SK-N-SH treated with all-trans-retinoic acid at 6 μM for 48 hours (cell line): ENCODE measurements around the gene FMO5.

Experiments
- ATAC-seq: fragments of 200-7000 bp; cut with Tn5 transposase; 3 replicates; pipeline ENCODE4 v1.9.1; 2020; ENCODE audit warnings: mild to moderate bottlenecking, moderate library complexity
- ARNTL ChIP-seq: fragments of 450-650 bp; formaldehyde crosslinking; IDR thresholded peaks from 2 replicates; pipeline ENCODE4 v1.5.0; 2020; ENCODE audit warnings: low read depth, mild to moderate bottlenecking, moderate library complexity, borderline replicate concordance
- BACH2 ChIP-seq: fragments of 250-450 bp; sonication (Bioruptor Pico); IDR thresholded peaks from 2 replicates; pipeline ENCODE4 v1.9.0; 2021; ENCODE audit warnings: mild to moderate bottlenecking, borderline replicate concordance
- CREB5 ChIP-seq: fragments of 250-450 bp; sonication (Bioruptor Pico); IDR thresholded peaks from 2 replicates; pipeline ENCODE4 v1.5.1; 2020; ENCODE audit warnings: low read depth, mild to moderate bottlenecking, moderate library complexity
- CSDC2 ChIP-seq: fragments of 250-450 bp; sonication (Bioruptor Pico); IDR thresholded peaks from 2 replicates; pipeline ENCODE4 v1.5.0; 2020; ENCODE audit warnings: mild to moderate bottlenecking, moderate library complexity
- CSRNP3 ChIP-seq: fragments of 250-450 bp; sonication (Bioruptor Pico); IDR thresholded peaks from 2 replicates; pipeline ENCODE4 v1.5.1; 2021; ENCODE audit warnings: mild to moderate bottlenecking, moderate library complexity
- ESRRG ChIP-seq: fragments of 250-450 bp; sonication (Bioruptor Pico); IDR thresholded peaks from 2 replicates; pipeline ENCODE4 v1.6.1; 2021; ENCODE audit warnings: mild to moderate bottlenecking
- GLIS3 ChIP-seq: fragments of 250-450 bp; sonication (Bioruptor Pico); IDR thresholded peaks from 2 replicates; pipeline ENCODE4 v1.5.0; 2020; ENCODE audit warnings: mild to moderate bottlenecking, moderate library complexity
- ISL1 ChIP-seq: fragments of 250-450 bp; sonication (Bioruptor Pico); IDR thresholded peaks from 2 replicates; pipeline ENCODE4 v2.1.2; 2022; ENCODE audit warnings: mild to moderate bottlenecking, moderate library complexity
- OSR1 ChIP-seq: fragments of 250-450 bp; sonication (Bioruptor Pico); IDR thresholded peaks from 2 replicates; pipeline ENCODE4 v1.8.0; 2022; ENCODE audit warnings: moderate library complexity, mild to moderate bottlenecking, inconsistent platforms
- PATZ1 ChIP-seq: fragments of 250-450 bp; sonication (Bioruptor Pico); IDR thresholded peaks from 2 replicates; pipeline ENCODE4 v1.8.0; 2020; ENCODE audit warnings: mild to moderate bottlenecking, moderate library complexity, borderline replicate concordance
- POU6F1 ChIP-seq: fragments of 250-450 bp; sonication (Bioruptor Pico); IDR thresholded peaks from 2 replicates; pipeline ENCODE4 v1.8.0; 2021; ENCODE audit warnings: low read depth, mild to moderate bottlenecking, moderate library complexity, borderline replicate concordance
- PPARA ChIP-seq: fragments of 250-450 bp; sonication (Bioruptor Pico); IDR thresholded peaks from 2 replicates; pipeline ENCODE4 v1.5.0; 2020; ENCODE audit warnings: mild to moderate bottlenecking, borderline replicate concordance
- RARB ChIP-seq: fragments of 250-450 bp; sonication (Bioruptor Pico); IDR thresholded peaks from 2 replicates; pipeline ENCODE4 v1.8.0; 2021; ENCODE audit warnings: mild to moderate bottlenecking, moderate library complexity
- SNAI2 ChIP-seq: fragments of 250-450 bp; sonication (Bioruptor Pico); IDR thresholded peaks from 2 replicates; pipeline ENCODE4 v1.5.0; 2020; ENCODE audit warnings: mild to moderate bottlenecking, moderate library complexity
- TCF4 ChIP-seq: fragments of 250-450 bp; sonication (Bioruptor Pico); IDR thresholded peaks from 2 replicates; pipeline ENCODE4 v1.8.0; 2021; ENCODE audit warnings: mild to moderate bottlenecking, moderate library complexity, borderline replicate concordance
- TOX ChIP-seq: fragments of 250-450 bp; sonication (Bioruptor Pico); IDR thresholded peaks from 2 replicates; pipeline ENCODE4 v1.8.0; 2021; ENCODE audit warnings: mild to moderate bottlenecking, moderate library complexity, borderline replicate concordance
- TSHZ2 ChIP-seq: fragments of 250-450 bp; sonication (Bioruptor Pico); IDR thresholded peaks from 2 replicates; pipeline ENCODE4 v1.5.0; 2020; ENCODE audit warnings: mild to moderate bottlenecking, moderate library complexity
- ZC3H10 ChIP-seq: fragments of 250-450 bp; sonication (Bioruptor Pico); IDR thresholded peaks from 2 replicates; pipeline ENCODE4 v1.5.1; 2021; ENCODE audit warnings: mild to moderate bottlenecking, moderate library complexity
- ZFP3 ChIP-seq: fragments of 250-450 bp; sonication (Bioruptor Pico); IDR thresholded peaks from 2 replicates; pipeline ENCODE4 v1.5.0; 2020; ENCODE audit warnings: mild to moderate bottlenecking, moderate library complexity
- ZFP30 ChIP-seq: fragments of 450-650 bp; formaldehyde crosslinking; IDR thresholded peaks from 2 replicates; pipeline ENCODE4 v1.5.0; 2022; ENCODE audit warnings: mild to moderate bottlenecking, moderate library complexity
- ZNF565 ChIP-seq: fragments of 450-650 bp; formaldehyde crosslinking; conservative IDR thresholded peaks from 2 replicates; pipeline ENCODE4 v1.5.0; 2020; ENCODE audit warnings: low read depth, mild to moderate bottlenecking, moderate library complexity
- ZNF70 ChIP-seq: fragments of 450-650 bp; formaldehyde crosslinking; IDR thresholded peaks from 2 replicates; pipeline ENCODE4 v1.5.0; 2020; ENCODE audit warnings: mild to moderate bottlenecking, moderate library complexity
- ZNF8 ChIP-seq: fragments of 450-650 bp; formaldehyde crosslinking; IDR thresholded peaks from 2 replicates; pipeline ENCODE4 v1.5.0; 2020; ENCODE audit warnings: mild to moderate bottlenecking, moderate library complexity

The FMO5 gene

GRCh38 chr1:147267711-147268110, 42.6 kb upstream of the FMO5 start (continued):
- no peak for TF ChIP-seq PATZ1 (CRISPR knock-in tag)
- no peak for TF ChIP-seq PPARA (CRISPR knock-in tag)

GRCh38 chr1:147266381-147266780, 41.2 kb upstream of the FMO5 start:
- TF ChIP-seq ZFP3 (CRISPR knock-in tag) (no peak), ZNF8 (CRISPR knock-in tag) (no peak), OSR1 (CRISPR knock-in tag) (no peak), ISL1 (no peak), ZNF565 (CRISPR knock-in tag) (no peak), PPARA (CRISPR knock-in tag) (no peak)
- TF ChIP-seq, all 23 proteins: peak for 0
- ATAC-seq = no peak

- TF ChIP-seq TCF4 (CRISPR knock-in tag) = no peak
- TF ChIP-seq POU6F1 = no peak
- no peak for TF ChIP-seq ISL1
- TF ChIP-seq ZNF70 = no peak
- no peak for TF ChIP-seq PPARA (CRISPR knock-in tag)
- no peak for TF ChIP-seq ARNTL
- TF ChIP-seq OSR1 (CRISPR knock-in tag) = no peak
- TF ChIP-seq CREB5 = no peak
- no peak for TF ChIP-seq ZFP30 (CRISPR knock-in tag)
- no peak for TF ChIP-seq SNAI2 (CRISPR knock-in tag)
- TF ChIP-seq ZNF8 (CRISPR knock-in tag) = no peak
- no peak for TF ChIP-seq ZC3H10 (CRISPR knock-in tag)
- TF ChIP-seq PATZ1 (CRISPR knock-in tag) = no peak
- TF ChIP-seq CSRNP3 = no peak
- no peak for TF ChIP-seq ESRRG (CRISPR knock-in tag)
- no peak for TF ChIP-seq GLIS3
- TF ChIP-seq ZFP3 (CRISPR knock-in tag) = no peak
- TF ChIP-seq ZNF565 (CRISPR knock-in tag) = no peak
- ATAC-seq = no peak
These were observed 39.1 kb upstream of the FMO5 start for GRCh38 chr1:147264158-147264768.

- no peak for TF ChIP-seq RARB (CRISPR knock-in tag)
- no peak for TF ChIP-seq PPARA (CRISPR knock-in tag)
- no peak for TF ChIP-seq ARNTL
- TF ChIP-seq ISL1 = no peak
- TF ChIP-seq GLIS3 = no peak
- no peak for TF ChIP-seq BACH2 (CRISPR knock-in tag)
- no peak for TF ChIP-seq SNAI2 (CRISPR knock-in tag)
- no peak for TF ChIP-seq TSHZ2 (CRISPR knock-in tag)
- TF ChIP-seq CSDC2 (CRISPR knock-in tag) = no peak
- TF ChIP-seq TOX (CRISPR knock-in tag) = no peak
- no peak for TF ChIP-seq POU6F1
These were observed 35.8 kb upstream of the FMO5 start for GRCh38 chr1:147260956-147261355.

More at GRCh38 chr1:147260956-147261355, 35.8 kb upstream of the FMO5 start:
- no peak for ATAC-seq
